SH-SY5Y (cell line): ENCODE data around the gene MIPEP.

Source experiments
- GATA2 ChIP-seq: IDR thresholded peaks from 2 replicates; pipeline ENCODE4 v1.6.1; 2011; ENCODE audit warnings: mild to moderate bottlenecking, low read depth, low read length
- GATA3 ChIP-seq: IDR thresholded peaks from 2 replicates; pipeline ENCODE4 v1.6.1; 2011; ENCODE audit warnings: low read depth, mild to moderate bottlenecking, low read length, moderate library complexity

GRCh38 chr13:23744315-23744714 is 144.9 kb downstream of the MIPEP start:
- TF ChIP-seq GATA3 (no peak), GATA2 (no peak)
